Right lobe of liver (tissue), 4 donors: ENCODE data around the gene LDLRAD4.

Experiments
- CTCF ChIP-seq, 4 donors: fragments of 200-600 bp in 3 of 4; fragments of 450-650 bp in 1 of 4; IDR thresholded peaks; one replicate each; pipeline versions ENCODE4 v1.5.1 to v1.8.0; 2016 to 2022; ENCODE audit warnings: antibody characterized with exemption in 4 of 4, mild to moderate bottlenecking in 2 of 4
- POLR2A ChIP-seq: fragments of 450-650 bp; IDR thresholded peaks from one replicate; pipeline ENCODE4 v1.6.1; 2017; ENCODE audit warnings: antibody characterized with exemption, mild to moderate bottlenecking
- donor health status: DM: no; HTN: no; CAD: no.
- donor health status: DM: no; HTN: no; CAD: no.
- donor health status: DM: no; HTN: yes; CAD: no.

- no peak for TF ChIP-seq CTCF (IDR thresholded peaks at IDR 0.05)
- TF ChIP-seq POLR2A: no peak
Observed at GRCh38 chr18:13696961-13697360, 478.4 kb downstream of the LDLRAD4 start.
